Upper lobe of left lung (tissue), 6 donors: Measurements from ENCODE around the gene SSPN. TPM values are rescaled to one million over a fixed set of nuclear protein-coding genes. Genes with fewer than 3 reads are reported as not detected.

Experiments used
- ATAC-seq, 2 donors: fragments of 200-7000 bp; cut with Tn5 transposase; one replicate each; pipeline ENCODE4 v1.9.1; 2022; ENCODE audit warnings: mild to moderate bottlenecking in 2 of 2, moderate library complexity in 2 of 2; ENCODE audit not compliant: low FRiP score in 2 of 2
- DNase-seq, 2 donors: peaks; one replicate each; pipeline ENCODE4 v3.0.0-alpha.2; 2019 to 2020
- H3K27ac ChIP-seq, 4 donors: fragments of 200-600 bp; sonication (generic); one replicate each; pipeline ENCODE4 v1.5.1; 2016 to 2019
- H3K27me3 ChIP-seq, 4 donors: fragments of 200-600 bp; sonication (generic); one replicate each; pipeline ENCODE4 v1.5.1; 2017 to 2019
- H3K36me3 ChIP-seq, 4 donors: fragments of 200-600 bp; sonication (generic); one replicate each; pipeline ENCODE4 v1.5.1; 2016 to 2019
- H3K4me1 ChIP-seq, 4 donors: fragments of 200-600 bp; sonication (generic); one replicate each; pipeline ENCODE4 v1.5.1; 2018 to 2019
- H3K4me3 ChIP-seq, 4 donors: fragments of 200-600 bp; sonication (generic); one replicate each; pipeline ENCODE4 v1.5.1; 2017 to 2019; ENCODE audit warnings: mild to moderate bottlenecking in 2 of 4, moderate library complexity in 1 of 4
- H3K9me3 ChIP-seq, 4 donors: fragments of 200-600 bp; sonication (generic); one replicate each; pipeline ENCODE4 v1.5.1; 2018 to 2019
- CTCF ChIP-seq, 6 experiments: fragments of 450-650 bp in 4 of 6; fragments of 200-600 bp in 2 of 6; sonication (generic) in 2 of 6; IDR thresholded peaks; one replicate each; pipeline ENCODE4 v1.5.1; 2016 to 2019; ENCODE audit warnings: antibody characterized with exemption in 6 of 6
- EP300 ChIP-seq, 4 donors: sonication (generic); formaldehyde crosslinking; IDR thresholded peaks; one replicate each; pipeline ENCODE4 v1.5.1; 2017; ENCODE audit warnings: antibody characterized with exemption in 4 of 4, control low read depth in 2 of 4
- POLR2A ChIP-seq, 4 donors: fragments of 450-650 bp; IDR thresholded peaks; one replicate each; pipeline ENCODE4 v1.5.1; 2016 to 2017; ENCODE audit warnings: antibody characterized with exemption in 4 of 4, mild to moderate bottlenecking in 2 of 4
- POLR2AphosphoS5 ChIP-seq, 2 donors: sonication (generic); formaldehyde crosslinking; IDR thresholded peaks; one replicate each; pipeline ENCODE4 v1.5.1; 2017; ENCODE audit warnings: antibody characterized with exemption in 2 of 2
- WGBS, 2 donors: methylation state at CpG; one replicate each; pipeline ENCODE4 v1.1.5; 2017 to 2018; 5-methylcytosine and 5-hydroxymethylcytosine counted together
- total RNA-seq, 6 donors: library from RNA; depleted of rRNA in 4 of 6; stranded (reverse); fragments of >200 nt in 4 of 6; gene quantifications; one replicate each; pipeline versions ENCODE4 v1.1.0 to v1.2.1, GENCODE V29; 2016 to 2021
- donor health status: DM: no; HTN: no; CAD: no; lungs with moderate emphysema.
- donor health status: DM: no; HTN: yes; CAD: no; lungs with severe emphysema.

SSPN gene
- total RNA-seq, 6 donors from 2014 or later, result 1.0 to 38.8 (median 10.0) TPM

GRCh38 chr12:26242683-26243082 is 47.3 kb downstream of the SSPN start:
- no peaks in the 10 kb centered on the region for H3K36me3 ChIP-seq
- no peaks in the 10 kb centered on the region for H3K9me3 ChIP-seq
- H3K27ac ChIP-seq, result no peak overlapping the region
- no peak overlapping the region for H3K4me3 ChIP-seq
- H3K4me1 ChIP-seq, result no peaks in the 10 kb centered on the region
- DNase-seq (no peak), ATAC-seq (no peak)
- no peak for TF ChIP-seq POLR2A (IDR thresholded peaks at IDR 0.05)
- no peak for TF ChIP-seq CTCF (IDR thresholded peaks at IDR 0.05)
- no peak for TF ChIP-seq POLR2AphosphoS5 (IDR thresholded peaks at IDR 0.05)
- TF ChIP-seq EP300 (IDR thresholded peaks at IDR 0.05), result no peak
- no peaks in the 10 kb centered on the region for H3K27me3 ChIP-seq

DNA sequence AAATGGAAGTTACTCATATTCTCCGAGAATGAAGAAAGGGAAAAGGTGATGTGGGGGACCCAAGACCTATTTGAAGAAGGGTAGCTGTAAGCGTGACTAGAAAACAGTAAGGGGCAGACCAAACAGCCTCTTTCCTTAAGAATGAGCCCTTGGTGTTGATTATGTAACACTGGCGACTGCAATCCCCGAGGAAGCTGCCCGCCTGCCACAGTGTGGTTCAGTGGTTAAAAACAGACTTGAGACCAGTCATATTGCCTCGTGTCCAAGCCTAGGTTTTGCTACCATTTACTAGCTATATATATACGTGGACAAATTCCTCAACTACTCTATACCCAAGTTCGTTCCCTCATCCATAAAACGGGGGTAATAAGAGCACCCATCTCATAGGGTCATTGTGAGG is 49.1 kb downstream of the SSPN start:
- no peak overlapping the region for H3K4me3 ChIP-seq
- no peaks in the 10 kb centered on the region for H3K27me3 ChIP-seq
- TF ChIP-seq CTCF (IDR thresholded peaks at IDR 0.05) (no peak), POLR2A (IDR thresholded peaks at IDR 0.05) (no peak), EP300 (IDR thresholded peaks at IDR 0.05) (no peak), POLR2AphosphoS5 (IDR thresholded peaks at IDR 0.05) (no peak)
- 52 to 84% methylated on average over 9 of the region's 9 CpGs for WGBS, 2 donors
- no peak for DNase-seq
- H3K9me3 ChIP-seq, result peaks cover 0 to 3% (median 0%) of the 10 kb centered on the region in 4 donors
- ATAC-seq, result no peak
- H3K36me3 ChIP-seq, result no peaks in the 10 kb centered on the region
- no peaks in the 10 kb centered on the region for H3K4me1 ChIP-seq
- no peak overlapping the region for H3K27ac ChIP-seq

- TF ChIP-seq EP300 (IDR thresholded peaks at IDR 0.05), result no peak
- TF ChIP-seq POLR2A (IDR thresholded peaks at IDR 0.05), result no peak
- TF ChIP-seq POLR2AphosphoS5 (IDR thresholded peaks at IDR 0.05), result no peak
- no peak for TF ChIP-seq CTCF (IDR thresholded peaks at IDR 0.05)
- ATAC-seq (no peak), DNase-seq (no peak)
- Histone ChIP-seq H3K4me3 (no peak overlapping the region), H3K4me1 (no peaks in the 10 kb centered on the region), H3K9me3 (peaks cover 0 to 5% (median 0%) of the 10 kb centered on the region in 4 donors), H3K27ac (no peak overlapping the region), H3K36me3 (no peaks in the 10 kb centered on the region), H3K27me3 (no peaks in the 10 kb centered on the region)
- WGBS, 2 donors, result 70 to 72% methylated on average over 6 of the region's 6 CpGs
Measured at GRCh38 chr12:26245175-26245942, 50.0 kb downstream of the SSPN start.

- Histone ChIP-seq H3K27me3 (no peaks in the 10 kb centered on the region), H3K36me3 (no peaks in the 10 kb centered on the region), H3K27ac (no peak overlapping the region), H3K4me1 (no peaks in the 10 kb centered on the region), H3K4me3 (no peak overlapping the region), H3K9me3 (peaks cover 0 to 5% (median 0%) of the 10 kb centered on the region in 4 donors)
- peak in 1 of 2 donors; percentile 40 for DNase-seq
- TF ChIP-seq CTCF (IDR thresholded peaks at IDR 0.05) (no peak), POLR2AphosphoS5 (IDR thresholded peaks at IDR 0.05) (no peak), POLR2A (IDR thresholded peaks at IDR 0.05) (no peak), EP300 (IDR thresholded peaks at IDR 0.05) (no peak)
- WGBS, 2 donors, result 75 to 76% methylated on average over 4 of the region's 4 CpGs
- ATAC-seq, result peak in 1 of 2 donors; percentile 80
Measured at GRCh38 chr12:26246483-26247164, 51.3 kb downstream of the SSPN start.
